ENCODE data around the gene SRRM1. TPM values are rescaled to one million over a fixed set of nuclear protein-coding genes. Genes with fewer than 3 reads are reported as not detected.

The SRRM1 gene
- total RNA-seq, 1 experiment from 2014 or later, result 160 TPM

DNA sequence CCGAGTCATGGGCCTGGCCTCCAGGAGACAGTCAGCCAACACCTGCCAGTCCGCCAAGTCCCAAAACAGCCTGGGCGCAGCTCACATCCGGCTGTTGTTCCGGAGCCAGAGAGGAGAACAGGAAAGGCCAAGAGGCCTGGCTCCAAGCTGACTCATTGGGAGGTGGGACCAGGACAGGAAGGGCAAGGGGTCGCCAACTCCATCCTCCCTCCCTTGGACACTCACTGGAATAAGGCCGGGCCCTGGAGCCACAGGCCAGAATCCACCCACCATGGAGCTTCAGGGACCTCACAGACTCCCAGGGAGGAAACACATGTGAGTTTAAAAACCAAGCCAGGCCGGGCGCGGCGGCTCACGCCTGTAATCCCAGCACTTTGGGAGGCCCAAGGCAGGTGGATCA is 77.0 kb downstream of the SRRM1 start:
- Histone ChIP-seq H3K4me3 (ENCODE audit: low read depth in 2 of 2, low read length in 2 of 2) (no peak overlapping the region), H3K4me1 (ENCODE audit: control insufficient read depth, insufficient read depth, low read length) (peaks cover 11% of the 10 kb centered on the region), H3K27ac (ENCODE audit: low read length) (no peak overlapping the region), H3K27me3 (ENCODE audit: control insufficient read depth, insufficient read depth, low read length) (no peaks in the 10 kb centered on the region), H3K36me3 (ENCODE audit: control insufficient read depth, insufficient read depth, low read length) (no peaks in the 10 kb centered on the region), H3K9me3 (ENCODE audit: control insufficient read depth, insufficient read depth, low read depth, low read length) (no peaks in the 10 kb centered on the region)
- ATAC-seq (no peak), DNase-seq (ENCODE audit: low read depth, low spot score) (no peak)
- no TSS peak for BruUV-seq (replicated peaks)
- no peak for TF ChIP-seq TCF7L2 (IDR thresholded peaks at IDR 0.05; ENCODE audit: low read depth, low read length)
- TF ChIP-seq, protein P1, sequence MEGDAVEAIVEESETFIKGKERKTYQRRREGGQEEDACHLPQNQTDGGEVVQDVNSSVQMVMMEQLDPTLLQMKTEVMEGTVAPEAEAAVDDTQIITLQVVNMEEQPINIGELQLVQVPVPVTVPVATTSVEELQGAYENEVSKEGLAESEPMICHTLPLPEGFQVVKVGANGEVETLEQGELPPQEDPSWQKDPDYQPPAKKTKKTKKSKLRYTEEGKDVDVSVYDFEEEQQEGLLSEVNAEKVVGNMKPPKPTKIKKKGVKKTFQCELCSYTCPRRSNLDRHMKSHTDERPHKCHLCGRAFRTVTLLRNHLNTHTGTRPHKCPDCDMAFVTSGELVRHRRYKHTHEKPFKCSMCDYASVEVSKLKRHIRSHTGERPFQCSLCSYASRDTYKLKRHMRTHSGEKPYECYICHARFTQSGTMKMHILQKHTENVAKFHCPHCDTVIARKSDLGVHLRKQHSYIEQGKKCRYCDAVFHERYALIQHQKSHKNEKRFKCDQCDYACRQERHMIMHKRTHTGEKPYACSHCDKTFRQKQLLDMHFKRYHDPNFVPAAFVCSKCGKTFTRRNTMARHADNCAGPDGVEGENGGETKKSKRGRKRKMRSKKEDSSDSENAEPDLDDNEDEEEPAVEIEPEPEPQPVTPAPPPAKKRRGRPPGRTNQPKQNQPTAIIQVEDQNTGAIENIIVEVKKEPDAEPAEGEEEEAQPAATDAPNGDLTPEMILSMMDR (IDR thresholded peaks at IDR 0.05), result no peak
- no peak for TF ChIP-seq SIN3A (IDR thresholded peaks at IDR 0.05; ENCODE audit: borderline replicate concordance, insufficient read depth, low read depth, low read length)
- no peak for TF ChIP-seq POLR2AphosphoS5 (IDR thresholded peaks at IDR 0.05; ENCODE audit: low read depth, low read length)
- TF ChIP-seq, protein P2, sequence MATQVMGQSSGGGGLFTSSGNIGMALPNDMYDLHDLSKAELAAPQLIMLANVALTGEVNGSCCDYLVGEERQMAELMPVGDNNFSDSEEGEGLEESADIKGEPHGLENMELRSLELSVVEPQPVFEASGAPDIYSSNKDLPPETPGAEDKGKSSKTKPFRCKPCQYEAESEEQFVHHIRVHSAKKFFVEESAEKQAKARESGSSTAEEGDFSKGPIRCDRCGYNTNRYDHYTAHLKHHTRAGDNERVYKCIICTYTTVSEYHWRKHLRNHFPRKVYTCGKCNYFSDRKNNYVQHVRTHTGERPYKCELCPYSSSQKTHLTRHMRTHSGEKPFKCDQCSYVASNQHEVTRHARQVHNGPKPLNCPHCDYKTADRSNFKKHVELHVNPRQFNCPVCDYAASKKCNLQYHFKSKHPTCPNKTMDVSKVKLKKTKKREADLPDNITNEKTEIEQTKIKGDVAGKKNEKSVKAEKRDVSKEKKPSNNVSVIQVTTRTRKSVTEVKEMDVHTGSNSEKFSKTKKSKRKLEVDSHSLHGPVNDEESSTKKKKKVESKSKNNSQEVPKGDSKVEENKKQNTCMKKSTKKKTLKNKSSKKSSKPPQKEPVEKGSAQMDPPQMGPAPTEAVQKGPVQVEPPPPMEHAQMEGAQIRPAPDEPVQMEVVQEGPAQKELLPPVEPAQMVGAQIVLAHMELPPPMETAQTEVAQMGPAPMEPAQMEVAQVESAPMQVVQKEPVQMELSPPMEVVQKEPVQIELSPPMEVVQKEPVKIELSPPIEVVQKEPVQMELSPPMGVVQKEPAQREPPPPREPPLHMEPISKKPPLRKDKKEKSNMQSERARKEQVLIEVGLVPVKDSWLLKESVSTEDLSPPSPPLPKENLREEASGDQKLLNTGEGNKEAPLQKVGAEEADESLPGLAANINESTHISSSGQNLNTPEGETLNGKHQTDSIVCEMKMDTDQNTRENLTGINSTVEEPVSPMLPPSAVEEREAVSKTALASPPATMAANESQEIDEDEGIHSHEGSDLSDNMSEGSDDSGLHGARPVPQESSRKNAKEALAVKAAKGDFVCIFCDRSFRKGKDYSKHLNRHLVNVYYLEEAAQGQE (IDR thresholded peaks at IDR 0.05; ENCODE audit: insufficient read depth in 1 of 2, low read depth in 2 of 2, low read length in 1 of 2), result no peak
- ChIA-PET CTCF (no interaction called here), POLR2A (no interaction called here)
- in situ Hi-C loops (cut with HindIII; ENCODE audit: low pct_unique_long_range_greater_than_20kb, low sequenced_read_pairs), result no loop called here
- intact Hi-C loops (cut with micrococcal nuclease; ENCODE audit: unreplicated experiment), result no loop called here

DNA sequence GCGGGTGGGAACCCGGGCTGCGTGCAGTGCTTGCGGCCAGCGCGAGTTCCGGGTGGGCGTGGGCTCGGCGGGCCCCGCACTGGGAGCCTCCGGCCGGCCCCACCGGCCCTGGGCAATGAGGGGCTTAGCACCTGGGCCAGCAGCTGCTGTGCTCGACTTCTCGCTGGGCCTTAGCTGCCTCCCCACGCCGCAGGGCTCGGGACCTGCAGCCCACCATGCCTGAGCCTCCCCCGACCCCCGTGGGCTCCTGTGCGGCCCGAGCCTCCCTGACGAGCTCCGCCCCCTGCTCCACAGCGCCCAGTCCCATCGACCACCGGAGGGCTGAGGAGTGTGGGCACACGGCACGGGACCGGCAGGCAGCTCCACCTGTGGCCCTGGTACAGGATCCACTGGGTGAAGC is 78.4 kb downstream of the SRRM1 start:
- ChIA-PET CTCF (interaction anchor here (1.0 kb wide), 1 partner anchor 109 kb away, joined by 3 read pairs; no protein-coding TSS in a partner anchor), POLR2A (no interaction called here)
- intact Hi-C loops (cut with micrococcal nuclease; ENCODE audit: unreplicated experiment), result no loop called here
- no peak for TF ChIP-seq TCF7L2 (IDR thresholded peaks at IDR 0.05; ENCODE audit: low read depth, low read length)
- TF ChIP-seq, protein P1 (IDR thresholded peaks at IDR 0.05), result no peak
- no peak for TF ChIP-seq SIN3A (IDR thresholded peaks at IDR 0.05; ENCODE audit: borderline replicate concordance, insufficient read depth, low read depth, low read length)
- TF ChIP-seq, protein P2 (IDR thresholded peaks at IDR 0.05; ENCODE audit: insufficient read depth in 1 of 2, low read depth in 2 of 2, low read length in 1 of 2), result no peak
- no peak for TF ChIP-seq POLR2AphosphoS5 (IDR thresholded peaks at IDR 0.05; ENCODE audit: low read depth, low read length)
- Histone ChIP-seq H3K4me3 (ENCODE audit: low read depth in 2 of 2, low read length in 2 of 2) (no peak overlapping the region), H3K4me1 (ENCODE audit: control insufficient read depth, insufficient read depth, low read length) (peaks cover 14% of the 10 kb centered on the region), H3K36me3 (ENCODE audit: control insufficient read depth, insufficient read depth, low read length) (no peaks in the 10 kb centered on the region), H3K9me3 (ENCODE audit: control insufficient read depth, insufficient read depth, low read depth, low read length) (no peaks in the 10 kb centered on the region), H3K27ac (ENCODE audit: low read length) (no peak overlapping the region), H3K27me3 (ENCODE audit: control insufficient read depth, insufficient read depth, low read length) (no peaks in the 10 kb centered on the region)
- no TSS peak for BruUV-seq (replicated peaks)
- in situ Hi-C loops (cut with HindIII; ENCODE audit: low pct_unique_long_range_greater_than_20kb, low sequenced_read_pairs), result no loop called here
- DNase-seq (ENCODE audit: low read depth, low spot score) (no peak), ATAC-seq (no peak)
